ENCODE measurements around the gene RYR3. TPM values are rescaled to one million over a fixed set of nuclear protein-coding genes. Genes with fewer than 3 reads are reported as not detected.

RYR3 gene
- polyA plus RNA-seq, 4 donors: 4.8 to 10.1 (median 7.1) TPM

- DNase-seq (ENCODE audit: low read depth in 4 of 4, low spot score in 3 of 4): no peak
Observed at GRCh38 chr15:33317896-33318295, 7.1 kb downstream of the RYR3 start.

GRCh38 chr15:33320017-33320416 is 9.2 kb downstream of the RYR3 start:
- no peak for DNase-seq (ENCODE audit: low read depth in 4 of 4, low spot score in 3 of 4)

- DNase-seq (ENCODE audit: low read depth in 4 of 4, low spot score in 3 of 4): no peak
Observed at GRCh38 chr15:33322091-33322490, 11.3 kb downstream of the RYR3 start.

- DNase-seq (ENCODE audit: low read depth in 4 of 4, low spot score in 3 of 4): no peak
Observed at GRCh38 chr15:33324609-33325008, 13.8 kb downstream of the RYR3 start.

GRCh38 chr15:33326908-33327307 is 16.1 kb downstream of the RYR3 start:
- no peak for DNase-seq (ENCODE audit: low read depth in 4 of 4, low spot score in 3 of 4)

GRCh38 chr15:33328106-33328505 is 17.3 kb downstream of the RYR3 start:
- no peak for DNase-seq (ENCODE audit: low read depth in 4 of 4, low spot score in 3 of 4)

GRCh38 chr15:33329457-33329856 is 18.7 kb downstream of the RYR3 start:
- DNase-seq (ENCODE audit: low read depth in 4 of 4, low spot score in 3 of 4): no peak

GRCh38 chr15:33330931-33331330 is 20.2 kb downstream of the RYR3 start:
- DNase-seq (ENCODE audit: low read depth in 4 of 4, low spot score in 3 of 4): no peak

- DNase-seq (ENCODE audit: low read depth in 4 of 4, low spot score in 3 of 4): no peak
Observed at GRCh38 chr15:33341953-33342352, 31.2 kb downstream of the RYR3 start.

GRCh38 chr15:33343275-33343674 is 32.5 kb downstream of the RYR3 start:
- DNase-seq (ENCODE audit: low read depth in 4 of 4, low spot score in 3 of 4): no peak

- no peak for DNase-seq (ENCODE audit: low read depth in 4 of 4, low spot score in 3 of 4)
Observed at GRCh38 chr15:33344111-33344510, 33.3 kb downstream of the RYR3 start.

GRCh38 chr15:33344530-33344929 is 33.8 kb downstream of the RYR3 start:
- DNase-seq (ENCODE audit: low read depth in 4 of 4, low spot score in 3 of 4): no peak

- no peak for DNase-seq (ENCODE audit: low read depth in 4 of 4, low spot score in 3 of 4)
Observed at GRCh38 chr15:33354411-33354810, 43.6 kb downstream of the RYR3 start.

GRCh38 chr15:33357845-33358244 is 47.1 kb downstream of the RYR3 start:
- no peak for DNase-seq (ENCODE audit: low read depth in 4 of 4, low spot score in 3 of 4)

- no peak for DNase-seq (ENCODE audit: low read depth in 4 of 4, low spot score in 3 of 4)
Observed at GRCh38 chr15:33358306-33358705, 47.5 kb downstream of the RYR3 start.

GRCh38 chr15:33360886-33361285 is 50.1 kb downstream of the RYR3 start:
- peak in 1 of 4 donors; percentile 8 for DNase-seq (ENCODE audit: low read depth in 4 of 4, low spot score in 3 of 4)

GRCh38 chr15:33369941-33370622 is 59.3 kb downstream of the RYR3 start:
- DNase-seq (ENCODE audit: low read depth in 4 of 4, low spot score in 3 of 4): no peak

- no peak for DNase-seq (ENCODE audit: low read depth in 4 of 4, low spot score in 3 of 4)
Observed at GRCh38 chr15:33370623-33371020, 59.9 kb downstream of the RYR3 start.

GRCh38 chr15:33371159-33371558 is 60.4 kb downstream of the RYR3 start:
- DNase-seq (ENCODE audit: low read depth in 4 of 4, low spot score in 3 of 4): no peak

GRCh38 chr15:33374226-33374914 is 63.6 kb downstream of the RYR3 start:
- DNase-seq (ENCODE audit: low read depth in 4 of 4, low spot score in 3 of 4): no peak

- no peak for DNase-seq (ENCODE audit: low read depth in 4 of 4, low spot score in 3 of 4)
Observed at GRCh38 chr15:33375236-33375635, 64.5 kb downstream of the RYR3 start.

- DNase-seq (ENCODE audit: low read depth in 4 of 4, low spot score in 3 of 4): no peak
Observed at GRCh38 chr15:33377204-33377603, 66.4 kb downstream of the RYR3 start.

Measured in right renal pelvis (tissue), 4 donors.